ENCODE data around the gene RMND1. TPM values are rescaled to one million over a fixed set of nuclear protein-coding genes. Genes with fewer than 3 reads are reported as not detected.

The RMND1 gene
- polyA plus RNA-seq, 3 donors, result 5.7 to 6.7 (median 6.6) TPM

- TF ChIP-seq, protein P1, sequence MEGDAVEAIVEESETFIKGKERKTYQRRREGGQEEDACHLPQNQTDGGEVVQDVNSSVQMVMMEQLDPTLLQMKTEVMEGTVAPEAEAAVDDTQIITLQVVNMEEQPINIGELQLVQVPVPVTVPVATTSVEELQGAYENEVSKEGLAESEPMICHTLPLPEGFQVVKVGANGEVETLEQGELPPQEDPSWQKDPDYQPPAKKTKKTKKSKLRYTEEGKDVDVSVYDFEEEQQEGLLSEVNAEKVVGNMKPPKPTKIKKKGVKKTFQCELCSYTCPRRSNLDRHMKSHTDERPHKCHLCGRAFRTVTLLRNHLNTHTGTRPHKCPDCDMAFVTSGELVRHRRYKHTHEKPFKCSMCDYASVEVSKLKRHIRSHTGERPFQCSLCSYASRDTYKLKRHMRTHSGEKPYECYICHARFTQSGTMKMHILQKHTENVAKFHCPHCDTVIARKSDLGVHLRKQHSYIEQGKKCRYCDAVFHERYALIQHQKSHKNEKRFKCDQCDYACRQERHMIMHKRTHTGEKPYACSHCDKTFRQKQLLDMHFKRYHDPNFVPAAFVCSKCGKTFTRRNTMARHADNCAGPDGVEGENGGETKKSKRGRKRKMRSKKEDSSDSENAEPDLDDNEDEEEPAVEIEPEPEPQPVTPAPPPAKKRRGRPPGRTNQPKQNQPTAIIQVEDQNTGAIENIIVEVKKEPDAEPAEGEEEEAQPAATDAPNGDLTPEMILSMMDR (IDR thresholded peaks at IDR 0.05), result no peak
- no peak overlapping the region for H3K4me3 Mint-ChIP-seq
- Histone ChIP-seq H3K9ac (ENCODE audit: insufficient read depth, low read length, poor library complexity, severe bottlenecking) (no peak overlapping the region), H3K4me2 (replicated peaks; ENCODE audit: extremely low read depth, low read length, poor library complexity, severe bottlenecking) (no peak overlapping the region), H3K4me1 (ENCODE audit: control insufficient read depth in 1 of 2, insufficient read depth in 2 of 2, low read length in 2 of 2) (peaks cover 5% of the 10 kb centered on the region in 2 donors), H3K4me3 (replicated peaks in 1 of 3; ENCODE audit: low read depth in 2 of 3, low read length in 3 of 3) (no peak overlapping the region), H3K9me3 (replicated peaks in 1 of 2; ENCODE audit: control insufficient read depth in 1 of 2, insufficient read depth in 1 of 2, low read length in 2 of 2) (no peaks in the 10 kb centered on the region), H3K79me2 (ENCODE audit: insufficient read depth, low read length) (peaks cover 62% of the 10 kb centered on the region), H3K27me3 (ENCODE audit: control insufficient read depth in 2 of 2, insufficient read depth in 2 of 2, low read length in 2 of 2) (no peaks in the 10 kb centered on the region), H3K36me3 (replicated peaks in 1 of 2; ENCODE audit: control insufficient read depth in 1 of 2, insufficient read depth in 2 of 2, low read length in 2 of 2) (peaks cover 28 to 71% of the 10 kb centered on the region in 2 donors), H2AFZ (ENCODE audit: insufficient read depth, low read depth, low read length, poor library complexity, severe bottlenecking) (no peak overlapping the region), H3K27ac (ENCODE audit: low read depth in 1 of 2, low read length in 2 of 2) (peak overlapping the region in 1 of 2 donors; percentile 48), H4K20me1 (ENCODE audit: insufficient read depth, low read length) (peaks cover 91% of the 10 kb centered on the region)
- H3K4me1 Mint-ChIP-seq, result peaks cover 18% of the 10 kb centered on the region
- no peak for DNase-seq
- peaks cover 0 to 3% (median 0%) of the 10 kb centered on the region in 3 donors for H3K27me3 Mint-ChIP-seq (ENCODE audit: low read depth in 3 of 3)
- peaks cover 0 to 4% (median 0%) of the 10 kb centered on the region in 7 donors for H3K9me3 Mint-ChIP-seq
- intact Hi-C loops (cut with micrococcal nuclease), result no loop called here
- H3K27ac Mint-ChIP-seq, result no peak overlapping the region
- peaks cover 31 to 50% of the 10 kb centered on the region in 2 donors for H3K36me3 Mint-ChIP-seq
- no CpG with 5 or more reads among the region's 4 CpGs for WGBS (ENCODE audit: insufficient coverage)
These were observed 48.0 kb downstream of the RMND1 start for GRCh38 chr6:151403919-151404308.

GRCh38 chr6:151402228-151402627, 49.7 kb downstream of the RMND1 start:
- Histone ChIP-seq H3K27me3 (ENCODE audit: control insufficient read depth in 2 of 2, insufficient read depth in 2 of 2, low read length in 2 of 2) (no peaks in the 10 kb centered on the region), H3K79me2 (ENCODE audit: insufficient read depth, low read length) (peaks cover 78% of the 10 kb centered on the region), H3K9me3 (replicated peaks in 1 of 2; ENCODE audit: control insufficient read depth in 1 of 2, insufficient read depth in 1 of 2, low read length in 2 of 2) (no peaks in the 10 kb centered on the region), H3K4me2 (replicated peaks; ENCODE audit: extremely low read depth, low read length, poor library complexity, severe bottlenecking) (no peak overlapping the region), H4K20me1 (ENCODE audit: insufficient read depth, low read length) (peaks cover 98% of the 10 kb centered on the region), H2AFZ (ENCODE audit: insufficient read depth, low read depth, low read length, poor library complexity, severe bottlenecking) (no peak overlapping the region), H3K9ac (ENCODE audit: insufficient read depth, low read length, poor library complexity, severe bottlenecking) (no peak overlapping the region), H3K36me3 (replicated peaks in 1 of 2; ENCODE audit: control insufficient read depth in 1 of 2, insufficient read depth in 2 of 2, low read length in 2 of 2) (peaks cover 33 to 72% of the 10 kb centered on the region in 2 donors), H3K27ac (ENCODE audit: low read depth in 1 of 2, low read length in 2 of 2) (peak overlapping the region in 1 of 2 donors; percentile 43), H3K4me3 (replicated peaks in 1 of 3; ENCODE audit: low read depth in 2 of 3, low read length in 3 of 3) (no peak overlapping the region), H3K4me1 (ENCODE audit: control insufficient read depth in 1 of 2, insufficient read depth in 2 of 2, low read length in 2 of 2) (peaks cover 5% of the 10 kb centered on the region in 2 donors)
- H3K4me1 Mint-ChIP-seq, result peaks cover 22% of the 10 kb centered on the region
- H3K4me3 Mint-ChIP-seq, result no peak overlapping the region
- no peak overlapping the region for H3K27ac Mint-ChIP-seq
- no peak for DNase-seq
- TF ChIP-seq, protein P1 (IDR thresholded peaks at IDR 0.05), result no peak
- WGBS (ENCODE audit: insufficient coverage), result 100% methylated on average over 1 of the region's 1 CpG
- peaks cover 0 to 3% (median 0%) of the 10 kb centered on the region in 3 donors for H3K27me3 Mint-ChIP-seq (ENCODE audit: low read depth in 3 of 3)
- peaks cover 34 to 49% of the 10 kb centered on the region in 2 donors for H3K36me3 Mint-ChIP-seq
- intact Hi-C loops (cut with micrococcal nuclease), result no loop called here
- H3K9me3 Mint-ChIP-seq, result peaks cover 0 to 4% (median 0%) of the 10 kb centered on the region in 7 donors
